ENCODE results near the gene SCAF1. TPM values are rescaled to one million over a fixed set of nuclear protein-coding genes. Genes with fewer than 3 reads are reported as not detected.

Gene SCAF1
- total RNA-seq, 4 donors from 2014 or later = 8.8 to 76.9 (median 11.4) TPM

DNA sequence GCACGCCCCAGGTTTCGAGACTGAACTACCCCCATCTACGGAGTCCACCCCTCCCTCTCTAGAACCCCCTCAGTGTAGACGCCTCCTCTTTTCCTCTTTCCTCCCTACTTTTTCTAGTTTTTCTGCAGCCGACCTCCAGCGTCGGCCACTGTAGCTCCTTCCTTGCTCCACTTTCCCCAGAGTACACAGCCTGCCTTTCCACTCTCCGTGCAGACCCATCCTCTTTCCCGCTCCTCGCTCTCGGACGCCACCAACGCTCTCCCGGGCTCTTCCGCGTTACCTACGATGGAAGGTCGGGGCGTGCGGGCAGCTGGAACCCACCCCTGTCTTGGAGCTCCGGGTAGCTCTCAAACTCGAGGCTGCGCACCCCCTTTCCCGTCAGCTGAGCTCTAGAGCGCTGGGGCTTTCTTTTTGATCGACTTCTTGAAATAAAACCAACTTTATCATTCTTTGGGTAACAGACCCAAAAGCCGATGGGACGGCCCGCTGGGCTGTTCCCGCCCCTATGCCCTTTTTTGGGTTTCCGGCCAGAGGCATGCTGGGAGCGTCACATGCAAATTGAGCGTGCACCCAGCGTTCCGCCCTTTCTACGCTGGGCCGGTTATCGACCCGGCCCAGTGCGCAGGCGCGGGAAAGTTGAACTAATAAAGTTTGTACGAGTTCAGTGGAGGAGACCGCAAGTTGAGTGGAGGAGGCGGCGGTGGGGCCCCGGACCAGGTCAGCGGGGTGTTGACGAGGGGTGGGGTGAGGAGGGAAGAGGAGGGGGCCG lies 23.5 kb downstream of the SCAF1 start, which contains the start of the genes BCL2L12 and IRF3:
Gene BCL2L12 (plus strand): TSS at position 583 of the 769 bp plus-strand sequence. CDS start 760 bp downstream, outside the sequence.
Gene IRF3 (minus strand): TSS at position 507 of the 769 bp plus-strand sequence. CDS start 1,019 bp downstream, outside the sequence.
- intact Hi-C loops (cut with DNase I; ENCODE audit: low total_unique reads) = no loop called here
- DNase-seq = peak; percentile 98 to 99
- no peaks in the 10 kb centered on the region for H3K27me3 ChIP-seq
- H3K27ac ChIP-seq = peak within 1 kb of the TSS; percentile 87
- H3K4me1 ChIP-seq = peaks cover 0 to 6% of the 10 kb centered on the region in 2 donors
- H3K4me3 ChIP-seq = peak within 1 kb of the TSS; percentile 61 to 77
- H3K36me3 ChIP-seq = no peaks in the 10 kb centered on the region
- no peaks in the 10 kb centered on the region for H3K9me3 ChIP-seq
- peak; percentile 69 to 73 for TF ChIP-seq POLR2A (IDR thresholded peaks at IDR 0.05)
- TF ChIP-seq, protein P1, sequence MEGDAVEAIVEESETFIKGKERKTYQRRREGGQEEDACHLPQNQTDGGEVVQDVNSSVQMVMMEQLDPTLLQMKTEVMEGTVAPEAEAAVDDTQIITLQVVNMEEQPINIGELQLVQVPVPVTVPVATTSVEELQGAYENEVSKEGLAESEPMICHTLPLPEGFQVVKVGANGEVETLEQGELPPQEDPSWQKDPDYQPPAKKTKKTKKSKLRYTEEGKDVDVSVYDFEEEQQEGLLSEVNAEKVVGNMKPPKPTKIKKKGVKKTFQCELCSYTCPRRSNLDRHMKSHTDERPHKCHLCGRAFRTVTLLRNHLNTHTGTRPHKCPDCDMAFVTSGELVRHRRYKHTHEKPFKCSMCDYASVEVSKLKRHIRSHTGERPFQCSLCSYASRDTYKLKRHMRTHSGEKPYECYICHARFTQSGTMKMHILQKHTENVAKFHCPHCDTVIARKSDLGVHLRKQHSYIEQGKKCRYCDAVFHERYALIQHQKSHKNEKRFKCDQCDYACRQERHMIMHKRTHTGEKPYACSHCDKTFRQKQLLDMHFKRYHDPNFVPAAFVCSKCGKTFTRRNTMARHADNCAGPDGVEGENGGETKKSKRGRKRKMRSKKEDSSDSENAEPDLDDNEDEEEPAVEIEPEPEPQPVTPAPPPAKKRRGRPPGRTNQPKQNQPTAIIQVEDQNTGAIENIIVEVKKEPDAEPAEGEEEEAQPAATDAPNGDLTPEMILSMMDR (IDR thresholded peaks at IDR 0.05) = peak in 2 of 4 experiments; percentile 14 to 31

DNA sequence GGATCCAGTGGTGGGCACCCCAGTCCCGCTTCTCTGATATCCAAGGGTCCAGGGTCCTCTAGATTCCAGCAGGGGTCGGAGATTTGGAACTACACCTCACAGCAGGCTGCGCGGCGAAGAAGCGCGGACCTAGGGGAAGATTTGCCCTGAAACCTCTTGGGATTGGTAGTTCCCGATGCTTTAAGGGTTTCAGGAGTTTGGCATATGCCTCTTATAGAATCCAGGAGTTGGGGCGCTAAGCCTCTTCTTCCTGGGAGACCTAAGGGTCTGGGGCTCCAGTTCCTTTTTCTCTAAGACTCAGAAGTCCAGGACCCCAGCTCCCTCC lies 24.1 kb downstream of the SCAF1 start:
- DNase-seq = no peak
- TF ChIP-seq POLR2A (IDR thresholded peaks at IDR 0.05) = no peak
- TF ChIP-seq, protein P1 (IDR thresholded peaks at IDR 0.05) = no peak
- Histone ChIP-seq H3K27me3 (no peaks in the 10 kb centered on the region), H3K36me3 (no peaks in the 10 kb centered on the region), H3K4me1 (peaks cover 0 to 6% of the 10 kb centered on the region in 2 donors), H3K27ac (peak overlapping the region; percentile 87), H3K9me3 (no peaks in the 10 kb centered on the region), H3K4me3 (peak overlapping the region; percentile 61 to 77)
- intact Hi-C loops (cut with DNase I; ENCODE audit: low total_unique reads) = no loop called here

DNA sequence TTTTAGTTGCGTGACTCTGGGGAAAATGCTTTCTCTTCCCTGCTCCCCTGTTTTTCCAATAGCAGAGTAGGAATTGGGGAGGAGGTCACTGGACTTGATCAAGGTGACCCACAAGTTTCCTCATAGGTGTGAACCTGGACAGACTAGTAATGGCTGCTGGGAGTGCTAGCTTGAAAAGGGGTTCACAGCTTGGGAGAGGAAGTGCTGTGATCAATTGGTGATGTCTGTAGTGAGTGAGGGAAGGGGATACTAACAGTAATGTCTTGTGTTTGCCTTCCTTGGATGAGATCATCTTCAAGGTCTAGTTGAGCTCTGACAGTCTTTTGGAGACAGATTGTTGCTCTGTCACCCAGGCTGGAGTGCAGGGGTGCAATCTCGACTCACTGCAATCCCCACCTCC lies 25.5 kb downstream of the SCAF1 start:
- Histone ChIP-seq H3K27ac (no peak overlapping the region), H3K4me3 (no peak overlapping the region), H3K36me3 (no peaks in the 10 kb centered on the region), H3K9me3 (no peaks in the 10 kb centered on the region), H3K4me1 (peaks cover 0 to 6% of the 10 kb centered on the region in 2 donors), H3K27me3 (no peaks in the 10 kb centered on the region)
- TF ChIP-seq, protein P1 (IDR thresholded peaks at IDR 0.05) = no peak
- no peak for TF ChIP-seq POLR2A (IDR thresholded peaks at IDR 0.05)
- intact Hi-C loops (cut with DNase I; ENCODE audit: low total_unique reads) = no loop called here
- no peak for DNase-seq

DNA sequence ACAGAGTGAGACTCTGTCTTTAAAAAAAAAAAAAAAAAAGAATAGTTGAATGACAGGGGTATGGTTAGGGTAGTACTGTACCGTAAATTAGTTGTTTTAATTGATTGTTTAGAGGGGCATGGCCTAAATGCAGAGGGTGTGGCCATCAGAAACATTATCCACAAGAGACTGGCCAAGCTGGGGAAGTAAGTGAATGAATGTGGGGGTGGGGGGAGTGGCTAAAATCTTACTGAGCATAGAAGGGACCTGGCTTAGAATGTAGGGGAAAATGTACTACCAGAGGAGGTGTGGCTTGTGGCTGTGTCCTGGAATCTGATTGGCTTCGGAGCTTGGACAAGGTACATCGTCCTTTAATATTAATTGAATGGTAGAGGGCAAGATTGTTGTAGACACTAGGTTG lies 27.5 kb downstream of the SCAF1 start:
- peaks cover 0 to 6% of the 10 kb centered on the region in 2 donors for H3K4me1 ChIP-seq
- no peaks in the 10 kb centered on the region for H3K9me3 ChIP-seq
- H3K4me3 ChIP-seq = no peak overlapping the region
- intact Hi-C loops (cut with DNase I; ENCODE audit: low total_unique reads) = no loop called here
- H3K27ac ChIP-seq = no peak overlapping the region
- H3K27me3 ChIP-seq = no peaks in the 10 kb centered on the region
- TF ChIP-seq, protein P1 (IDR thresholded peaks at IDR 0.05) = no peak
- no peak for DNase-seq
- H3K36me3 ChIP-seq = no peaks in the 10 kb centered on the region

DNA sequence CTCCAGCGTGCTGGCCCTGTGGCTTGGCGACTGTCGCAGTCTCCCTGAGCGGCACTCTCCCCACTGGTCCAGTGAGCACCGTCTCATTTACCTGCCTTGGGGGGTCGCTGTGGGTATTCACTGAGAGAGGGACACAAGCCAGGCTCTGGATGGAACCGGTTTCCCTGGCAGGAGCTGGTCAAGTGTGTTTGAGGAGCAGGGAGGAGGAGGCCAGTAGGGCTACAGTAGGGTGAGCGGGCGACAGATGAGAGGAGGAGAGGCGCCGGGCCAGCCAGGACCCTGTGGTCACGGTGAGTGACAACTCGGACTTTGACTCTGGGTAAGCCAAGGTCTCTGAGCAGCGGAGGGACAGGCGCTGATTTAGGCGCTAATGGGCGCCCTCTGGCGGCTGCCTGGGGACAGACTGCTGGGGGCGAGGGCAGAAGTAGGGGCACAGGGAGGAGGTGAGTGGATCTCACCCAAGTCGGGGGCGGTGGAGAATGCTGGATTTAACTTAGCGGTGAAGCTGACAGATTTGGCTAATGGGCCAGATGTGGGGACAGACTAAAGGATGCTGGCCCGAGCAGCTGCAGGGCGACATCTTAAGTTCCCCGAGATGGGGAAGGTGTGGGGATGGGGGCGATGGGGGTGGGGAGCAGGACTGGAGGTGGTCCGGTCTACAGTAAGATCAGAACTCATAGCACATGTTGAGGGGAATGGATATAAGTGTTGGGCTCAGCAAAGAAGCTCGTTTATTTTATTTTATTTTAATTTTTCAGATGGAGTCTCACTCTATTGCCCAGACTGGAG lies 30.3 kb downstream of the SCAF1 start:
- H3K27me3 ChIP-seq = no peaks in the 10 kb centered on the region
- no peak overlapping the region for H3K4me3 ChIP-seq
- TF ChIP-seq, protein P1 (IDR thresholded peaks at IDR 0.05) = peak; percentile 81 to 92 (median 83)
- no peak for TF ChIP-seq POLR2A (IDR thresholded peaks at IDR 0.05)
- intact Hi-C loops (cut with DNase I; ENCODE audit: low total_unique reads) = no loop called here
- H3K27ac ChIP-seq = peak overlapping the region in 1 of 2 donors; percentile 54
- H3K4me1 ChIP-seq = no peaks in the 10 kb centered on the region
- no peaks in the 10 kb centered on the region for H3K36me3 ChIP-seq
- no peaks in the 10 kb centered on the region for H3K9me3 ChIP-seq
- DNase-seq = peak; percentile 68 to 73

Data from uterus (tissue), 4 donors.